ENCODE results near the gene CCDC141.

DNA sequence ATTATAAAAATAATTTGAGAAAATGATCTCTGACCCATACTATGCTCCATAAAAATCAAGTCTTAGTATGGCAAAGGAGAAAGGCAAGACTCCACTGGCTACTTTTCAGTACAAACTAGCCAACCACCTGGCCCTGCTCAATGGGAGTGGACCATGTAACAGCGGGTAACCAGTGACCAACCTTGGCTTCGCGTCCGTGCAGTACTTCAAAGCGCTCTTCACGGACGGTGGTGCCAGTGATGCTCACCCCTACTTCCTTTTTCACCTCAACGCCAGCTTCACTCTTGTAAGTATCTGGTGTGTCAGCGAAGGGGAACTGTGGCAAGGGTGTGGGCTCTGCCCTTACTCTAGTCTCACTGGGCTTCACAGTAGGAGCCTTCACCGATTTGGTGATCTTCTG, 266.0 kb downstream of the CCDC141 start:
- TF ChIP-seq, protein P1, sequence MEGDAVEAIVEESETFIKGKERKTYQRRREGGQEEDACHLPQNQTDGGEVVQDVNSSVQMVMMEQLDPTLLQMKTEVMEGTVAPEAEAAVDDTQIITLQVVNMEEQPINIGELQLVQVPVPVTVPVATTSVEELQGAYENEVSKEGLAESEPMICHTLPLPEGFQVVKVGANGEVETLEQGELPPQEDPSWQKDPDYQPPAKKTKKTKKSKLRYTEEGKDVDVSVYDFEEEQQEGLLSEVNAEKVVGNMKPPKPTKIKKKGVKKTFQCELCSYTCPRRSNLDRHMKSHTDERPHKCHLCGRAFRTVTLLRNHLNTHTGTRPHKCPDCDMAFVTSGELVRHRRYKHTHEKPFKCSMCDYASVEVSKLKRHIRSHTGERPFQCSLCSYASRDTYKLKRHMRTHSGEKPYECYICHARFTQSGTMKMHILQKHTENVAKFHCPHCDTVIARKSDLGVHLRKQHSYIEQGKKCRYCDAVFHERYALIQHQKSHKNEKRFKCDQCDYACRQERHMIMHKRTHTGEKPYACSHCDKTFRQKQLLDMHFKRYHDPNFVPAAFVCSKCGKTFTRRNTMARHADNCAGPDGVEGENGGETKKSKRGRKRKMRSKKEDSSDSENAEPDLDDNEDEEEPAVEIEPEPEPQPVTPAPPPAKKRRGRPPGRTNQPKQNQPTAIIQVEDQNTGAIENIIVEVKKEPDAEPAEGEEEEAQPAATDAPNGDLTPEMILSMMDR (IDR thresholded peaks at IDR 0.05; ENCODE audit: insufficient read depth, low read length): no peak
- no peak for TF ChIP-seq POLR2AphosphoS5 (IDR thresholded peaks at IDR 0.05; ENCODE audit: low read depth)
